ENCODE measurements around the gene KHDRBS1. TPM values are rescaled to one million over a fixed set of nuclear protein-coding genes. Genes with fewer than 3 reads are reported as not detected.

Gene KHDRBS1
- total RNA-seq, 1 experiment from 2014 or later = 267 TPM

- TF ChIP-seq CTCF (conservative IDR thresholded peaks at IDR 0.05) = no peak
- Histone ChIP-seq H3K18ac (ENCODE audit: insufficient read length, low read depth, low read length) (no peak overlapping the region), H4K5ac (ENCODE audit: insufficient read length, low read depth, low read length) (no peak overlapping the region), H2AFZ (ENCODE audit: low read length) (no peak overlapping the region), H3K27ac (ENCODE audit: insufficient read length, low read depth, low read length) (no peak overlapping the region), H2BK20ac (ENCODE audit: low read depth, low read length, poor library complexity, severe bottlenecking) (no peak overlapping the region), H3K79me1 (ENCODE audit: insufficient read depth, low read depth, low read length, poor library complexity, severe bottlenecking) (no peaks in the 10 kb centered on the region), H3K4ac (ENCODE audit: low read depth, low read length) (no peak overlapping the region), H3K27me3 (ENCODE audit: insufficient read depth, low read length) (no peaks in the 10 kb centered on the region), H3K4me2 (ENCODE audit: insufficient read depth, insufficient read length, low read length) (no peak overlapping the region), H4K20me1 (ENCODE audit: control insufficient read depth, insufficient read depth, insufficient read length) (no peaks in the 10 kb centered on the region), H3K56ac (ENCODE audit: insufficient read length, low read depth, low read length) (no peak overlapping the region), H4K91ac (ENCODE audit: insufficient read length, low read depth, low read length) (no peak overlapping the region), H3K23ac (ENCODE audit: insufficient read length, low read depth, low read length) (no peak overlapping the region), H4K8ac (replicated peaks; ENCODE audit: insufficient read length, low read depth, low read length) (no peak overlapping the region), H3K79me2 (ENCODE audit: insufficient read depth, low read length) (peaks cover 60% of the 10 kb centered on the region), H3T11ph (ENCODE audit: low read length) (no peak overlapping the region), H2BK15ac (ENCODE audit: low read depth, low read length) (no peak overlapping the region), H2BK120ac (ENCODE audit: low read depth, low read length, poor library complexity, severe bottlenecking) (no peak overlapping the region), H2BK12ac (ENCODE audit: insufficient read length, low read depth, low read length) (no peak overlapping the region), H3K23me2 (ENCODE audit: insufficient read length, low read depth, low read length, poor library complexity, severe bottlenecking) (no peaks in the 10 kb centered on the region), H2AK5ac (ENCODE audit: insufficient read length, low read length) (no peak overlapping the region), H3K9ac (ENCODE audit: extremely low read depth, insufficient read length, low read length) (no peak overlapping the region), H3K9me3 (ENCODE audit: control insufficient read depth, low read depth, low read length) (no peaks in the 10 kb centered on the region), H3K4me1 (ENCODE audit: insufficient read depth, low read length) (no peaks in the 10 kb centered on the region), H3K14ac (ENCODE audit: insufficient read depth, low read length) (no peak overlapping the region), H2BK5ac (ENCODE audit: insufficient read length, low read length) (no peak overlapping the region)
- Mint-ChIP-seq H3K4me3 (no peak overlapping the region), H3K27ac (peak overlapping the region in 1 of 3 experiments; percentile 82; a peak in 1 of 7 replicates), H3K27me3 (ENCODE audit: low read depth) (no peaks in the 10 kb centered on the region), H3K36me3 (ENCODE audit: insufficient read depth in 1 of 3, low read depth in 3 of 3) (peaks cover 12 to 36% (median 28%) of the 10 kb centered on the region in 3 experiments), H3K9me3 (no peaks in the 10 kb centered on the region), H3K4me1 (no peaks in the 10 kb centered on the region)
- WGBS (ENCODE audit: extremely low coverage, insufficient read length, low lambda C conversion rate) = no CpG with 5 or more reads among the region's 6 CpGs
- no peak for DNase-seq
These were observed 11.8 kb downstream of the KHDRBS1 start for GRCh38 chr1:32025515-32025914.

All from H9 (cell line).